GM13976 (cell line): ENCODE measurements around the gene MAP3K13.

Experiments used
- DNase-seq: peaks from one replicate; pipeline ENCODE4 v3.0.0; 2012; ENCODE audit warnings: low spot score
- in situ Hi-C: fragments of 300-500 bp; cut with MboI; formaldehyde crosslinking; loops from one replicate; pipeline ENCODE4 v1.12.0; 2022; ENCODE audit warnings: low sequenced_read_pairs, mixed read lengths, inconsistent platforms; ENCODE audit not compliant: unreplicated experiment
- TF ChIP-seq, protein P1 (sequence below): IDR thresholded peaks from 2 replicates; pipeline ENCODE4 v1.5.1; 2012; ENCODE audit warnings: borderline replicate concordance, mild to moderate bottlenecking; ENCODE audit not compliant: insufficient read depth; ENCODE audit errors: extremely low read depth, missing control alignments, control extremely low read depth

The MAP3K13 gene

DNA sequence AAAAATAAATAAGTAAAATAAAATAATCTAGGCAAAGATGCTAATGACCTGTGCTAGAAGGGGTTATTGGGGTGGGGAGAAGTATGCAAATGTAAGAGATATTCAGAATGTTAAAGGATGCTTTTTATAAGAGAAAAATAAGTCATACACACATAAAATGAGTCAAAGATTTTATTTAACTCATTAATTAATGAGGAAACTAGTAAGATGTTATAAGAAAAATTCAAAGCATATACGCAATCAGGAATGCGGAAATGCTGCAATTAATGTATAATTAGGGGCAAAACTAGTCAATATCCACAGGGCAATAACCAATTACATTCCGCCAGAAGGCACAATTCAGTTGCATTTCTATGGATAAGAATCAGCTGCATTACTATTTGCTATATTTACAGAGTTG, 30.1 kb downstream of the MAP3K13 start:
- in situ Hi-C loops = no loop called here
- no peak for DNase-seq

DNA sequence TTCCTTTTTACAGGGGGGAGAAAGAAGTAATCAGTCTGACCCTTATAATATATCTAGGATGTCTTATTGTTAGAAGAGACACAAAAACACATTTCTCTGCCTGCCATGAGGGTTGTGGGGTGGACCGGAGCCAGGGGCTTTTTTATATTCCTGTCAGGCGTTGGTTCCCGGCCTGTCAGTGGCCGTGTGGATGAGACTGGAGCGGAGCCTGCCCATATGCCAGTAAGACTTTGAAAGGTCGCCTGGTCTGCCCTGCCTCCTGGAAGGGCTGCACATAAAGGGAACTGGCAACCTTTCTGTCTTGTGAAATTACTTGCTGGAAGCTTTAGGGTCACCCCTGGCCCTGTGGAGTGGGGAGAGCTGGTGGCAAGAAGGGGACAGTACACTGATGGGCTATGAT, 34.7 kb downstream of the MAP3K13 start:
- TF ChIP-seq, protein P1, sequence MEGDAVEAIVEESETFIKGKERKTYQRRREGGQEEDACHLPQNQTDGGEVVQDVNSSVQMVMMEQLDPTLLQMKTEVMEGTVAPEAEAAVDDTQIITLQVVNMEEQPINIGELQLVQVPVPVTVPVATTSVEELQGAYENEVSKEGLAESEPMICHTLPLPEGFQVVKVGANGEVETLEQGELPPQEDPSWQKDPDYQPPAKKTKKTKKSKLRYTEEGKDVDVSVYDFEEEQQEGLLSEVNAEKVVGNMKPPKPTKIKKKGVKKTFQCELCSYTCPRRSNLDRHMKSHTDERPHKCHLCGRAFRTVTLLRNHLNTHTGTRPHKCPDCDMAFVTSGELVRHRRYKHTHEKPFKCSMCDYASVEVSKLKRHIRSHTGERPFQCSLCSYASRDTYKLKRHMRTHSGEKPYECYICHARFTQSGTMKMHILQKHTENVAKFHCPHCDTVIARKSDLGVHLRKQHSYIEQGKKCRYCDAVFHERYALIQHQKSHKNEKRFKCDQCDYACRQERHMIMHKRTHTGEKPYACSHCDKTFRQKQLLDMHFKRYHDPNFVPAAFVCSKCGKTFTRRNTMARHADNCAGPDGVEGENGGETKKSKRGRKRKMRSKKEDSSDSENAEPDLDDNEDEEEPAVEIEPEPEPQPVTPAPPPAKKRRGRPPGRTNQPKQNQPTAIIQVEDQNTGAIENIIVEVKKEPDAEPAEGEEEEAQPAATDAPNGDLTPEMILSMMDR = no peak
- DNase-seq = no peak
- in situ Hi-C loops = no loop called here

More for the DNA sequence above, 30.1 kb downstream of the MAP3K13 start:
- TF ChIP-seq, protein P1 = no peak

DNA sequence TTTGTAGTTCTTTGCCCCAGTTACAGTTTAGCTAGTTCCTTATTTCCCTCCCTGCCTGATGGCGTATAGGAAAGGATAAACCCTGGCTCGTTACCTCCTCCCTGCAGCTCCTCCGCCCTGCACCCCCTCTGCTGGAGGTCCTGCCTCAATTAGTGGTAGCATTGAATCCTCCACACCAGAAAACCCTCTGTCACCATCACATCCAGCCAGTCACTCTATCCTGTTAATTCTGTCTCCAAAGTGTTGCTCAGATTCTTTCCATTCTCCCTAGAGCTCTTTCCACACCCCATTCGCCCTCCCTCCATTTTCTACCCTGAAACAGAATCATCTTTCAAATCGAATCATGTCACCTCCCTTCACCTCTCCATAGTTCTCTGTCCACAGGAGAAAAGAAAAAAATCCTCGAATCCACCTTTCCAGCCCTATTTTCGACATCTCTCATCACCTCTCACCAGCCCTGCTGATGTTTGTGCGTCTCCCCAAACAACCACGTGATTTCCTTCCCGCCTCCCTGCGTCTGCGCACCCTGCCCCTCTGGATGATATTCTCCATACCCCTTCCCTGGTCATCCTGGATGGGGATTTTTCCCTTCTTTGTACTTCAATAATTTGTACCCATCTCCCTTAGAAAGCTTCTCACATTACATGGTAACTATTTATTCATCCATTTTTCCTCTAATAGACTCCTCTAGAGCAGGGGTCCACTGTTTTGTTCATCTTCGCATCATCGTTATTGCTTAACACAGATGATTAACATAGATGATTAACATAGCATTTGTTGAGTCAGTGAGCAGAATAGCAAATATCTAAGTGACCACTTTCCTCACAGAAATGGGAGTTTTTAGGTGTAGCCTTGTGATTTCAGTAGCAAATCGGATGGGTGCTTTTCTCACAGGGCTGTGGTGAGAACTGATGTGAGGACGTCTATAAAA, 37.1 kb downstream of the MAP3K13 start:
- no peak for DNase-seq
- in situ Hi-C loops = no loop called here
- TF ChIP-seq, protein P1 = no peak

DNA sequence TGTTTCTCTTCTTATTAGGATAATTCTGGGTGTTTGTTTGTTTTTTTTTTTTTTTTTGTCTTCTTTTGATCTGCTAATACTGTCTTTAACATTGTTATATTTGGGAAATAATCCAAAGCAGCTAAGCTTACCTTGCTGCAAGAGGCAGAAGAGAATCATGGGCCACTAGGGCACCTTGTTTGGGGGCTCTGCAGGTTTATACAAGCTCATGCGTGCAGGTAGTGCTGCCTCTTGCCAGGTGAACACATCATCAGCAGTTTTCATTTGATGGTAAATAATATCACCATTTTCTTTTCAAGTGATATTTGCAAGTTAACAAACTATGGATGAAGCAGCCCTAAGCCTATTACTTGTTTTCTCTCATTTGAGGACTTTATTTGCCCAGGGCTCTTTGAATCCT, 37.9 kb downstream of the MAP3K13 start:
- in situ Hi-C loops = no loop called here
- TF ChIP-seq, protein P1 = no peak
- no peak for DNase-seq

DNA sequence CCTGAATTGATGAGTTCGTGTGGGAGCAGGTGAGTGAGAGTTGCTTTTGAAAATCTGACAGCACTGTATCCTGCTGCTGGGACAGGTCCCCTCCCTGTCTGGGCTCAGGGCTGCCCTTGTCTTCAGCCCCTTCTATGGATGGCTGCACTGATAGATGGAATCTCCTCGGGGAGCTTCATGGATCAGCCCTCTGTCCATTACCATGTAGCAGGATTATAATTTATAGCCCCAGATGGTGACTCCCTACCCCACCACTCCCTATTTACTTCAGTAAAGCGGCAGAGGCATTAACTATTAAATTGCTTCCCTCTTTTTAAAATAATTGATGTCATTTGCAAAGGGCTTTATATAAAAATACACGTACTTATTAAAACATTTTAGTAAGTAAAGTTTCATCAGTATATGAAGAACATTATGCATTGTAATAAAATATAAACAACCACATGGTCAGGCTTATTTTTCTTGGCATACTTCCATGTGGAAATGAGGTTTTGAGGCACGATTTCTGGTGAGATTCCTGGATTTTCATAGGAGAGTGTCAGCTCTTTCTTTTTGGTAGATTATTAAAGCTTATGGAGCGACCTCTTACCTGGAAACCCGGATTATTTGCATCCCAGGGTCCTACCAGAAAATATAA, 38.5 kb downstream of the MAP3K13 start:
- in situ Hi-C loops = no loop called here
- DNase-seq = no peak

DNA sequence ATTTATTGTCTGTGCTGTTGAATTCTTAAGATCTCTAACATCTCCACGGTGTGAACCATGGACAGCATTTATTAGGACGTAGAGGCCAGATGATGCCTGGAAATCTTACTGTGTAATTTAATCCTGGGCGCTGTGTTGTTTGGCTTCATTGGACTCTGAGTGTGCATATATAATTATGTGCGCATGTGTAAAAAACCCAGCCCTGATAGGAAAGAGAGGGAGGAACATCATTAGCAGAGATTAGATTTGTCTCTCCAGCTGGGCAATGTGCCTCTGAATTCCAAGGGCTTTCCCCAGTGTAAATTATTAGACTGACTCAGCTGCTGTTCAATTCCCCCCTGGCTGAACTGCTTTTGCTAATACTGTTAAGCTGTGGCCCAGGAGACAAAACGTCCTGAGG, 39.6 kb downstream of the MAP3K13 start:
- TF ChIP-seq, protein P1 = no peak
- in situ Hi-C loops = no loop called here
- no peak for DNase-seq

More for the DNA sequence above, 38.5 kb downstream of the MAP3K13 start:
- TF ChIP-seq, protein P1 = no peak
